Omental fat pad (tissue), 4 donors: Measurements from ENCODE around the gene AKTIP. TPM values are rescaled to one million over a fixed set of nuclear protein-coding genes. Genes with fewer than 3 reads are reported as not detected.

Source experiments
- ATAC-seq: fragments of 150-250 bp; one replicate; pipeline ENCODE4 v1.9.1; 2016; ENCODE audit warnings: mild to moderate bottlenecking, moderate library complexity; ENCODE audit not compliant: low FRiP score
- DNase-seq: peaks from one replicate; pipeline ENCODE4 v3.0.0-alpha.2; 2019; ENCODE audit warnings: low spot score
- CTCF ChIP-seq, 3 donors: fragments of 450-650 bp; IDR thresholded peaks; one replicate each; pipeline ENCODE4 v1.5.1; 2016 to 2017; ENCODE audit warnings: antibody characterized with exemption in 3 of 3, mild to moderate bottlenecking in 3 of 3, moderate library complexity in 2 of 3
- total RNA-seq, 4 donors: library from RNA; depleted of rRNA; stranded (reverse); fragments of >200 nt; gene quantifications; one replicate each; pipeline ENCODE4 v1.1.0, GENCODE V29; 2016

Gene AKTIP
- total RNA-seq, 4 donors from 2014 or later, result 22.6 to 57.4 (median 37.6) TPM

DNA sequence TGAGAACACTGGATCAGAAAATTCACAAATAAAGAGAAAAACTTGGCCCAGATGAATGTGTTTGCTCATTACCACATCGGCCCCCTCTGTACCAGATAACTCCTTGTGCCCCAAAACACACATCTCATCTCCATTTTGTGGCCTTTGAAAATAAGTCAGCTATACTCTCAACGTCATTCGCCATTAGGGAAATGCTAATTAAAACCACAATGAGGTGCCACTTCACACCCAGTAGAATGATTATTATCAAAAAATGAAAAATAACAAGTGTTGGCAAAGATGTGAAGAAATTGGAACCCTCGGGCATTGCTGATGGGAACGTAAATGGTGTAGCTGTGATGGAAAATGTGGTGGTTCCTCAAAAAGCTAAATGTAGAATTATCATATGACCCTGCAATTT lies 34.6 kb upstream of the AKTIP start:
- no peak for DNase-seq
- no peak for ATAC-seq
- TF ChIP-seq CTCF (IDR thresholded peaks at IDR 0.05), result no peak

DNA sequence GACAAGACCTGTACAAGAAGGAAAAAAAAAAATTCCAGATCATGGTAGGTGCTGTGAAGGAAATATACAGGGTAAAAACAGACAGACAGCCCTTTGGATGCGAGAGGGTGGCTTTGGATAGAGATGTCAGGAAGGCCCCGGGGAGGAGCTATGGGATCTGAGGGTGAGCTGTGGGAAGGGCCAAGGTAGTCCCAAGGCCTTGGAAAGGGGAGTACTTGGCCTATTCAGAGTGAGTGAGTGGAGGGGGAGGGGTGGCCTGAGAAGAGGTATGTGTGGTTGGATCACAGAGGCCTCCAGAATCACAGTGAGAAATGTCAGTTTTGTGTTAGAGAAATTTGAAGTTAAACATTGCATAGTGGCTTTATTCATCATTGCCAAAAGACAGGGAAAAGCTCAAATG lies 31.2 kb upstream of the AKTIP start:
- TF ChIP-seq CTCF (IDR thresholded peaks at IDR 0.05), result no peak

DNA sequence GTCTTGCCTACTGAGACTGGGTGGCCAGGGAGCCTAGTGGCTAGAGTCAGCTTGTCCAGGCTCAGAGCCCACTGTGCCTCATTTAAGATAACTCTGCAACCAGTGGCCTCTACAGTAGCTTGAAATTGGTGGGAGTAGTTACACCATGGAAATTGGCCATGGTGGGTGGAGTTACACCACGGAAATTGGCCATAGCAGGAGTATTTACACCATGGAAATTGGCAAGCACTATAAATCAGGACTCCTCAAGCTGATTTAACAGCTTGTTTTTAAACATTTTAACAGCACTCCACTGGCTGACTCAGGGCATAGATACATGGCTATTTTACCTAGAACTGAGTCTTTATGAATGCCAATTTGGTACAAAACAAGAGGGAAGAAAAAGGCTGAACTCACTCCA lies 27.7 kb upstream of the AKTIP start:
- ATAC-seq (no peak), DNase-seq (no peak)
- TF ChIP-seq CTCF (IDR thresholded peaks at IDR 0.05), result no peak

More for the DNA sequence above, 31.2 kb upstream of the AKTIP start:
- DNase-seq, result no peak
- no peak for ATAC-seq

- DNase-seq (no peak), ATAC-seq (no peak)
- TF ChIP-seq CTCF (IDR thresholded peaks at IDR 0.05), result no peak
These were observed 27.0 kb upstream of the AKTIP start for GRCh38 chr16:53530046-53530445.

- no peak for TF ChIP-seq CTCF (IDR thresholded peaks at IDR 0.05)
- no peak for DNase-seq
- no peak for ATAC-seq
These were observed 26.5 kb upstream of the AKTIP start for GRCh38 chr16:53529513-53529912.

DNA sequence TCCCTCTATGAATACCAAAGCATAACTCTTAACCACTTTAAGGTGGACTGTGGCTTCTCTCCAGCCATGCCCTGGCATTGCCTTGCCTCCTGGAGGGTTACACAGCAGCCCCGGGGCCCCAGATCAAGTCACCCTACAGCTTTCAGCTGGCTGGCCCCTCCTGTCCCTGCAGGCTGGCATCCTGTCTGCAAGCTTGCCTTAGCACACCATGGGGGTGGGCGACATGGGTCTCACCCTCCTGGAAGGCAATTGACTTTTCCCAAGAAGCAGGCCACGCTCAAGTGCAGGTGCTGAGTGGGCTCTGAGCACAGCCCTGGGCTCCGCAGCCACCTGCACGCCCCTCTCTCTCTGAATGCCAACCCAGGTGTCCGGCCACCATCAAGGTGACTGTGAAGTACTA lies 25.8 kb upstream of the AKTIP start:
- DNase-seq (no peak), ATAC-seq (no peak)
- TF ChIP-seq CTCF (IDR thresholded peaks at IDR 0.05), result no peak

- ATAC-seq (no peak), DNase-seq (no peak)
- no peak for TF ChIP-seq CTCF (IDR thresholded peaks at IDR 0.05)
These were observed 21.1 kb upstream of the AKTIP start for GRCh38 chr16:53523971-53524548.
